HG03095 (cell line): ENCODE results near the gene UBE2R2.
"Not testable (repeated sequence)": the region's sequence is repeated elsewhere in the genome, so short reads cannot be mapped to it uniquely, and the experiment has no call there.

ENCODE experiments used
- ATAC-seq: cut with Tn5 transposase; IDR thresholded peaks from one replicate; pipeline ENCODE4 v1.9.1; 2021; ENCODE audit warnings: moderate library complexity; ENCODE audit not compliant: unreplicated experiment

The UBE2R2 gene

GRCh38 chr9:33837138-33837537 lies 20.2 kb downstream of the UBE2R2 start:
- ATAC-seq = no peak

- no peak for ATAC-seq
These were observed 23.4 kb downstream of the UBE2R2 start for GRCh38 chr9:33840381-33840780.

- no peak for ATAC-seq
These were observed 26.5 kb downstream of the UBE2R2 start for GRCh38 chr9:33843312-33843961.

- no peak for ATAC-seq
These were observed 29.3 kb downstream of the UBE2R2 start for GRCh38 chr9:33846231-33846630.

GRCh38 chr9:33847894-33848205 lies 30.9 kb downstream of the UBE2R2 start:
- not testable (repeated sequence) for ATAC-seq

GRCh38 chr9:33850267-33850629 lies 33.3 kb downstream of the UBE2R2 start:
- ATAC-seq = no peak

- no peak for ATAC-seq
These were observed 33.7 kb downstream of the UBE2R2 start for GRCh38 chr9:33850677-33851076.

- ATAC-seq = no peak
These were observed 34.3 kb downstream of the UBE2R2 start for GRCh38 chr9:33851301-33851700.

- no peak for ATAC-seq
These were observed 35.4 kb downstream of the UBE2R2 start for GRCh38 chr9:33852216-33852826.

- ATAC-seq = no peak
These were observed 39.3 kb downstream of the UBE2R2 start for GRCh38 chr9:33856247-33856646.

GRCh38 chr9:33858423-33858822 lies 41.5 kb downstream of the UBE2R2 start:
- ATAC-seq = no peak

- no peak for ATAC-seq
These were observed 43.4 kb downstream of the UBE2R2 start for GRCh38 chr9:33860200-33860871.

- ATAC-seq = no peak
These were observed 45.0 kb downstream of the UBE2R2 start for GRCh38 chr9:33861917-33862453.

GRCh38 chr9:33863027-33863426 lies 46.1 kb downstream of the UBE2R2 start:
- not testable (repeated sequence) for ATAC-seq

GRCh38 chr9:33867747-33868439 lies 50.9 kb downstream of the UBE2R2 start:
- no peak for ATAC-seq

GRCh38 chr9:33868440-33868973 lies 51.5 kb downstream of the UBE2R2 start:
- no peak for ATAC-seq

GRCh38 chr9:33869243-33869642 lies 52.3 kb downstream of the UBE2R2 start:
- not testable (repeated sequence) for ATAC-seq

- ATAC-seq = no peak
These were observed 60.9 kb downstream of the UBE2R2 start for GRCh38 chr9:33877727-33878489.

GRCh38 chr9:33878691-33879366 lies 61.9 kb downstream of the UBE2R2 start:
- no peak for ATAC-seq
